Measurements from ENCODE around the gene TLE4. TPM values are rescaled to one million over a fixed set of nuclear protein-coding genes. Genes with fewer than 3 reads are reported as not detected.

TLE4 gene
- total and polyA plus RNA-seq, 2 donors from 2014 or later: 5.5 to 35.7 TPM

DNA sequence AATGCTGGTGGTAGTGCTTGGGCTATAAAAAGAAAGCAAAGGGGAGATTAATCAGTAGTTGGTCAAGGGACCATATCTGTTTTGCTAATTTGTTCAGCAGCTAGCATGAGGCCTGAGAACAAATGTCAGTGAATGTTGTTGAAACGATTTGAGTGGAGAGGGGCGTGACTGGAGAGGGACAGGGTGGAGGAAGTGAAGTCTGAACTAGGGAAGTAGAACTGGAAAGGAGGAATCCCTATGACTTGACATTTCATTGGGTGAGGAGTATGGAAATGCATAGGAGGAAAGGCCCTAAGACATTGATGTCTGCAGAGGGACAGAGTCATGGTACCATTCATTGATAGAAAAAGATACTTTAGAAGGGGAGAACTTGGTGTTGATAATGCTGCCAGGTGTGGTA is 19.7 kb downstream of the TLE4 start:
- Histone ChIP-seq H3K4me3 (ENCODE audit: low read length in 3 of 3) (no peak overlapping the region), H3K27me3 (ENCODE audit: control insufficient read depth, insufficient read depth, low read length) (no peaks in the 10 kb centered on the region), H3K4me1 (ENCODE audit: control insufficient read depth in 2 of 3, insufficient read depth in 2 of 3, low read depth in 1 of 3, low read length in 3 of 3) (no peaks in the 10 kb centered on the region), H3K9me3 (ENCODE audit: control insufficient read depth in 2 of 3, insufficient read depth in 1 of 3, low read length in 3 of 3) (no peaks in the 10 kb centered on the region), H3K9ac (ENCODE audit: low read length in 3 of 3) (no peak overlapping the region), H3K27ac (ENCODE audit: low read depth in 2 of 2, low read length in 2 of 2) (no peak overlapping the region), H3K36me3 (ENCODE audit: control insufficient read depth in 2 of 3, insufficient read depth in 3 of 3, low read length in 3 of 3) (no peaks in the 10 kb centered on the region)
- intact Hi-C loops (cut with DNase I): no loop called here
- TF ChIP-seq, protein P1, sequence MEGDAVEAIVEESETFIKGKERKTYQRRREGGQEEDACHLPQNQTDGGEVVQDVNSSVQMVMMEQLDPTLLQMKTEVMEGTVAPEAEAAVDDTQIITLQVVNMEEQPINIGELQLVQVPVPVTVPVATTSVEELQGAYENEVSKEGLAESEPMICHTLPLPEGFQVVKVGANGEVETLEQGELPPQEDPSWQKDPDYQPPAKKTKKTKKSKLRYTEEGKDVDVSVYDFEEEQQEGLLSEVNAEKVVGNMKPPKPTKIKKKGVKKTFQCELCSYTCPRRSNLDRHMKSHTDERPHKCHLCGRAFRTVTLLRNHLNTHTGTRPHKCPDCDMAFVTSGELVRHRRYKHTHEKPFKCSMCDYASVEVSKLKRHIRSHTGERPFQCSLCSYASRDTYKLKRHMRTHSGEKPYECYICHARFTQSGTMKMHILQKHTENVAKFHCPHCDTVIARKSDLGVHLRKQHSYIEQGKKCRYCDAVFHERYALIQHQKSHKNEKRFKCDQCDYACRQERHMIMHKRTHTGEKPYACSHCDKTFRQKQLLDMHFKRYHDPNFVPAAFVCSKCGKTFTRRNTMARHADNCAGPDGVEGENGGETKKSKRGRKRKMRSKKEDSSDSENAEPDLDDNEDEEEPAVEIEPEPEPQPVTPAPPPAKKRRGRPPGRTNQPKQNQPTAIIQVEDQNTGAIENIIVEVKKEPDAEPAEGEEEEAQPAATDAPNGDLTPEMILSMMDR (IDR thresholded peaks at IDR 0.05; ENCODE audit: borderline replicate concordance, extremely low read depth, insufficient read depth): no peak
- no peak for FAIRE-seq
- no peak for DNase-seq

DNA sequence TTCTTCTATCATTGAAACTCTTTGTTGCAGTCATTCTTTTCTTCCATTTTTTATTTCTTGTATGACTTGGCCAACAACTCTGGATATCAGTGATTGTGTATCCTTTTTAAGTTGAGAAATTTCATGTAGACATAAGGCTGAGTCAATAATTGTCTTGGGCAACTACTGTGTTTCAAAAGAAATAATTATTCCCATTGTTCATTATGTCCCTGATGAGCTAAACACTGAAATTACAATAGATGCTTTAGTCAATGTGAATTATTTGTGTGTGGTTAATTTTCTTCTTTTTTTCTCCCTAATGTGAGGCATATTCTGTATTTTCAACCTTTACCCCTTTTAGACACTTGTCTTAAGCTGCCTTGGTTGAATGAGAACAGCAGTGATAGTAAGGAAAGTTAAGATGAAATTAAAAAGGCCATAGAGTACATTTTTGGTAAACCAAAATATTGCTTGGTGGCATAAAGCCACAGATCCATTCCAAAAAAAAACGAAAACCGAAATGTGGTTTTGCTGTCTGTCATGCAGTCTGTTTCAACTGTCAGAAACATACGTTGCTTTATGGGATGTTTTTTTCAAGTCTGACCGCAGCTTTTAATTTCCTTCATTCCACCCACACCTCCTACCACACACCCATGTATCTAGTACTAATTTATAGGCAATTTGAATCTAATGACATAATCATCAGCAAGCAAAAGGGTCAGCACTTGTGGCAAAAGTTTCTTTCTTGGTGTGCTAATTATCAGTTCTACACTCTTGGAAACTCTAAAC is 21.1 kb downstream of the TLE4 start:
- Histone ChIP-seq H3K9ac (ENCODE audit: low read length in 3 of 3) (no peak overlapping the region), H3K4me3 (ENCODE audit: low read length in 3 of 3) (no peak overlapping the region), H3K27ac (ENCODE audit: low read depth in 2 of 2, low read length in 2 of 2) (no peak overlapping the region), H3K27me3 (ENCODE audit: control insufficient read depth, insufficient read depth, low read length) (no peaks in the 10 kb centered on the region), H3K9me3 (ENCODE audit: control insufficient read depth in 2 of 3, insufficient read depth in 1 of 3, low read length in 3 of 3) (no peaks in the 10 kb centered on the region), H3K4me1 (ENCODE audit: control insufficient read depth in 2 of 3, insufficient read depth in 2 of 3, low read depth in 1 of 3, low read length in 3 of 3) (no peaks in the 10 kb centered on the region), H3K36me3 (ENCODE audit: control insufficient read depth in 2 of 3, insufficient read depth in 3 of 3, low read length in 3 of 3) (no peaks in the 10 kb centered on the region)
- intact Hi-C loops (cut with DNase I): no loop called here
- DNase-seq (no peak), FAIRE-seq (no peak)
- TF ChIP-seq, protein P1 (IDR thresholded peaks at IDR 0.05; ENCODE audit: borderline replicate concordance, extremely low read depth, insufficient read depth): no peak

DNA sequence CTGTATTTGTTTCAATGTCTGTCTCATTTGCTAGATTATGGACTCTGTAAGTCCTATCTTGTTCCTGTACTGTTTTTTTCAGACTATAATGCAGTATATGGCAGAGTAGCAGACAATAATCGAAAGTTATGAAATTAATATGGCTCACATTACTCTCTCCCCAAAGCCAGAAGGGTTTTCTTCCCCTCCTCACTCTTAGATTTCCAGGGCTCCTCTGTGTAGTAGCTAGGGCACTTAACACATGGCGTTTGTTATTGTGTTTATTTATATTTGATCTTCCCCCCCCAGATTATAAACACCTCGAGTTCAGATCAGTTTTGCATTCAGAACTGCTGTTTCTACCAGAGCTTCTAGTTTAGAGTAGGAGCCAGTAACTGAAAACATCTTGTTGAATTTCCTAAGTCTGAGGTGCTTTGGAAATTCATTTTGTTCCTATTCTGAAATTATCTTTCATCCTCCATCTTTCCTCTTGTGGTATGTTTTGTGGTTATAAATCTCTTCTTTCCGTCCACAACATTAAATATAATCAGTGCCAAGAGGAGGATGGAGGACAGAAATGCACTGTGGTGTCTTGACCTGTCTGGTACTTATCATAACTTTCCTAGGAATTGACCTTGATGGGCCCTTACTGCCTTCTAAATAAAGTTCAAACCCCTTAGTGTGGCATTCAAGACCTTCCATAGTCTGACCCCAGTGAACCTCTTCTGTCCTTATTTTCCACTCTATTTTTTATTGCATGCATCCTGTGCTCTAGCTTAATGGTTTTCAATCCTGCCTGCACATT is 27.0 kb downstream of the TLE4 start:
- DNase-seq: no peak
- peaks cover 0 to 2% (median 0%) of the 10 kb centered on the region in 3 donors for H3K36me3 ChIP-seq (ENCODE audit: control insufficient read depth in 2 of 3, insufficient read depth in 3 of 3, low read length in 3 of 3)
- no peak overlapping the region for H3K4me3 ChIP-seq (ENCODE audit: low read length in 3 of 3)
- no peaks in the 10 kb centered on the region for H3K27me3 ChIP-seq (ENCODE audit: control insufficient read depth, insufficient read depth, low read length)
- intact Hi-C loops (cut with DNase I): no loop called here
- no peak overlapping the region for H3K9ac ChIP-seq (ENCODE audit: low read length in 3 of 3)
- H3K4me1 ChIP-seq (ENCODE audit: control insufficient read depth in 2 of 3, insufficient read depth in 2 of 3, low read depth in 1 of 3, low read length in 3 of 3): no peaks in the 10 kb centered on the region
- FAIRE-seq: no peak
- H3K9me3 ChIP-seq (ENCODE audit: control insufficient read depth in 2 of 3, insufficient read depth in 1 of 3, low read length in 3 of 3): peaks cover 0 to 4% (median 0%) of the 10 kb centered on the region in 3 donors
- TF ChIP-seq, protein P1 (IDR thresholded peaks at IDR 0.05; ENCODE audit: borderline replicate concordance, extremely low read depth, insufficient read depth): no peak
- no peak overlapping the region for H3K27ac ChIP-seq (ENCODE audit: low read depth in 2 of 2, low read length in 2 of 2)
